GM23248 (cell line): ENCODE data around the gene FUOM. TPM values are rescaled to one million over a fixed set of nuclear protein-coding genes. Genes with fewer than 3 reads are reported as not detected.

Source experiments
- DNase-seq: peaks from one replicate; pipeline ENCODE4 v3.0.0-alpha.2; 2015
- H2AFZ ChIP-seq: fragments of 200-600 bp; sonication (generic); 2 replicates; pipeline ENCODE4 v1.6.1; 2016; ENCODE audit warnings: antibody characterized with exemption
- H3F3A ChIP-seq: fragments of 200-600 bp; sonication (generic); 2 replicates; pipeline ENCODE4 v1.6.1; 2016; ENCODE audit warnings: mild to moderate bottlenecking, antibody characterized with exemption, mixed run types; ENCODE audit not compliant: insufficient read depth
- H3K27ac ChIP-seq: fragments of 200-600 bp; sonication (generic); 2 replicates; pipeline ENCODE4 v1.5.1; 2016; ENCODE audit warnings: mild to moderate bottlenecking
- H3K27me3 ChIP-seq: fragments of 200-600 bp; sonication (generic); replicated peaks from 2 replicates; pipeline ENCODE4 v1.6.1; 2016; ENCODE audit warnings: mild to moderate bottlenecking; ENCODE audit not compliant: insufficient read depth
- H3K36me3 ChIP-seq: fragments of 200-600 bp; sonication (generic); 2 replicates; pipeline ENCODE4 v1.6.1; 2016; ENCODE audit warnings: low read depth, mild to moderate bottlenecking
- H3K4me1 ChIP-seq: fragments of 200-600 bp; sonication (generic); 2 replicates; pipeline ENCODE4 v1.6.1; 2016; ENCODE audit warnings: mild to moderate bottlenecking; ENCODE audit not compliant: insufficient read depth
- H3K4me2 ChIP-seq: fragments of 200-600 bp; sonication (generic); one replicate; pipeline ENCODE4 v1.6.1; 2016; ENCODE audit warnings: mild to moderate bottlenecking; ENCODE audit not compliant: unreplicated experiment
- H3K4me3 ChIP-seq: fragments of 200-600 bp; sonication (generic); 2 replicates; pipeline ENCODE4 v1.5.1; 2016; ENCODE audit warnings: mild to moderate bottlenecking
- H3K79me2 ChIP-seq: fragments of 200-600 bp; sonication (generic); 2 replicates; pipeline ENCODE4 v1.6.1; 2016; ENCODE audit warnings: mild to moderate bottlenecking; ENCODE audit not compliant: insufficient read depth
- H3K9ac ChIP-seq: fragments of 200-600 bp; sonication (generic); 2 replicates; pipeline ENCODE4 v1.6.1; 2016; ENCODE audit warnings: mild to moderate bottlenecking
- H3K9me2 ChIP-seq: fragments of 200-600 bp; sonication (generic); 2 replicates; pipeline ENCODE4 v1.6.1; 2016; ENCODE audit warnings: mixed run types, mild to moderate bottlenecking, moderate library complexity; ENCODE audit not compliant: insufficient read depth
- H3K9me3 ChIP-seq: fragments of 200-600 bp; sonication (generic); one replicate; pipeline ENCODE4 v1.6.1; 2017; ENCODE audit warnings: low read depth
- H4K20me1 ChIP-seq: fragments of 200-600 bp; sonication (generic); 2 replicates; pipeline ENCODE4 v1.6.0; 2016; ENCODE audit not compliant: insufficient read depth
- EZH2 ChIP-seq: fragments of 200-600 bp; sonication (generic); IDR thresholded peaks from 2 replicates; pipeline ENCODE4 v1.6.1; 2018; ENCODE audit warnings: antibody characterized with exemption, mild to moderate bottlenecking; ENCODE audit not compliant: insufficient read depth, poor library complexity, severe bottlenecking
- EZH2phosphoT487 ChIP-seq: fragments of 200-600 bp; sonication (generic); IDR thresholded peaks from 2 replicates; pipeline ENCODE4 v1.6.1; 2018; ENCODE audit warnings: antibody characterized with exemption, moderate library complexity, mild to moderate bottlenecking, low read depth; ENCODE audit not compliant: insufficient read depth
- WGBS, 2 experiments: methylation state at CpG; one replicate each; pipeline ENCODE4 v1.1.6; 2015 to 2017; ENCODE audit warnings: low lambda C conversion rate in 2 of 2, low coverage in 1 of 2; ENCODE audit errors: missing lambda C conversion rate in 2 of 2; 5-methylcytosine and 5-hydroxymethylcytosine counted together
- in situ Hi-C: fragments of 300-500 bp; cut with MboI; formaldehyde crosslinking; loops from 2 replicates; pipeline ENCODE4 v1.15.0; 2020
- polyA plus RNA-seq: library from polyadenylated mRNA; unstranded; fragments of >200 nt; fragmentation: Nextera tagmentation; extraction: Ambion mirVana; gene quantifications from 2 replicates; pipeline ENCODE4 v1.2.1, GENCODE V29; 2016
- total RNA-seq: library from RNA; depleted of rRNA; stranded (reverse); fragments of >200 nt; shearing (Covaris generic); gene quantifications from 2 replicates; pipeline ENCODE4 v1.2.3, GENCODE V29; 2014

Gene FUOM
- total and polyA plus RNA-seq, 2 experiments from 2014 or later = 21.5 to 24.5 TPM

DNA sequence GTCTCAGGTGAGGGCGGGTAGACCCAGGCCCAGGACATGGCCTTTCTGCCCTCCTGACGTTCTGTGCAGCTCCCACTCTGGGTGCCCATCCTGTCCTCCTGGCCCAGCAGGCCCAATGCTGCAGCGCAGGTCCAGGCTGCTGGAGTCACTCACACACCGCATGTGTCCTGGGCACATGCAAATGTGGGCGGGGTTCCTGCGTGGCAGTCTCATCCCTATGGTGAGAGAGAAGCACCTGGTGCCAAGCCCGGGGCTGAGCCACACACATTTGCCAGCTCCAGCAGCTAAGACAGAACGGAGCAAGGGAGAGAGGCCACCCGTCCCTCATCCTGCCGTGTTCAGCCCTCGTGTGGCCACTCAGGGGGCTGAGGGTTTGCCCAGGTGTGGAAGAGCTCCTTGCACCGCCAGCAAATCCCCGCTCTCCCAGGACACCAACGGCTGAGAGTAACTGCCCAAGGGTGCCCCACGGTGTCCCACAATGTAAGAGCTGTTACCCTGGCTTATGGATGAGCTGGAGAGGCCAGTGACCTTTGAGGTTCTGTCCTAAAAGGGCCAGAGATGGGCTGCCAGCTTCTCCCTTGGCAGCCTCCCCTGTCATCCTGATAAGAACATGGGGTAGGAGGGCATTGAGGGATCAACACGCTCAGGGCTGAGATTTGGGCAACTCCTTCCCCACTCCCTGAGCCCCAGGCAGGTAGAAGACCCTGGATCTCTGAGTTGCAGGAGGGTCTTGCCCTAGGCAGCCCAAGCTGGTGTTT lies 4.4 kb downstream of the FUOM start:
- no peak overlapping the region for H3K9ac ChIP-seq
- no peaks in the 10 kb centered on the region for H3K4me1 ChIP-seq
- no peaks in the 10 kb centered on the region for H3K9me2 ChIP-seq
- no peak for DNase-seq
- H3K4me3 ChIP-seq = no peak overlapping the region
- no peak overlapping the region for H3K27ac ChIP-seq
- no peaks in the 10 kb centered on the region for H3K36me3 ChIP-seq
- H3K79me2 ChIP-seq = no peaks in the 10 kb centered on the region
- WGBS, 2 experiments = 56 to 61% methylated on average over 15 to 16 of the region's 16 CpGs
- H3K4me2 ChIP-seq = no peak overlapping the region
- no peaks in the 10 kb centered on the region for H3K27me3 ChIP-seq
- H3K9me3 ChIP-seq = no peaks in the 10 kb centered on the region
- no peak for TF ChIP-seq EZH2
- no peak for TF ChIP-seq EZH2phosphoT487
- no peak overlapping the region for H2AFZ ChIP-seq
- no peaks in the 10 kb centered on the region for H3F3A ChIP-seq
- in situ Hi-C loops = no loop called here
- H4K20me1 ChIP-seq = no peaks in the 10 kb centered on the region

DNA sequence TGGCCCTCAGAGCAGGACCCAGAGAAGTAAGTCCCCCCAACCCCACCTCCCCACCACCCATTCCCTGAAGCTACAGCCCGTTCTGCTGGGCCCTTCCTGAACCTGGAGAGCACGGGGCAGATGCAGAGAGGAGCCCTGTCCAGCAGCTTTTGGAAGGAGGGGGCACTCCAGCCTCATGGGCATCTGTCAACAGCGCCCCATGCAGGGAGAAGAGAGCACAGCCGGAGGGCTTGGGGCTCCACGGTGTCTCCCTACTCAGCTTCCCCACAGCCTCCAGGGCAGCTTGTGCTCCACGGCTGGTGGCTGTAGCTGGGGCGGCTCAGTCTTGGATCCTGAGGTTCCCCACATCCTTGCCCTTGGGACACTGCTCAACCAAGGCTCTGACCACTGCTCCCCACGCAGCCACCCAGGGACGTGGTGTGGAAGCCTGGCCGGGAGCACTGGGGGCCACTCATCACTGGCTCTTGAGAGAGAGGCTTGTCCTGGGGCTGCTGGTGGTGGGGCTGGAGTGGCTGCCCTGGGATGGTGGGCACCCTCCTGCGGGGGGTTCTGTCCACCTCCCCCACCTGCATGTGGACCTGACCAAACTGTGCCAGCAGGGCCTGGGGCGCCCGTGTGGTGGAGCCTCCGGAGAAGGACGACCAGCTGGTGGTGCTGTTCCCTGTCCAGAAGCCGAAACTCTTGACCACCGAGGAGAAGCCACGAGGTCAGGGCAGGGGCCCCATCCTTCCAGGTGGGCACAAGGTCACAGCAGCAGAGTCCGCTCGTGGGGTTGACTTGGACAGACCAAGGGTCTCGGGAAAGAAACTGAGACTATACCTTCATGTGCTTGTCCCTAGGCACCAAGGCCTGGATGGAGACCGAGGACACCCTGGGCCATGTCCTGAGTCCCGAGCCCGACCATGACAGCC lies 6.2 kb downstream of the FUOM start:
- Histone ChIP-seq H3K27me3 (no peaks in the 10 kb centered on the region), H3K27ac (no peak overlapping the region), H3K4me2 (no peak overlapping the region), H3K9ac (no peak overlapping the region), H3K9me2 (no peaks in the 10 kb centered on the region), H3K79me2 (no peaks in the 10 kb centered on the region), H4K20me1 (no peaks in the 10 kb centered on the region), H3K36me3 (no peaks in the 10 kb centered on the region), H3K4me3 (no peak overlapping the region), H3K9me3 (no peaks in the 10 kb centered on the region), H3F3A (no peaks in the 10 kb centered on the region), H3K4me1 (no peaks in the 10 kb centered on the region), H2AFZ (no peak overlapping the region)
- in situ Hi-C loops = no loop called here
- TF ChIP-seq EZH2 (no peak), EZH2phosphoT487 (no peak)
- WGBS, 2 experiments = 63 to 69% methylated on average over 22 to 24 of the region's 24 CpGs
- DNase-seq = no peak

DNA sequence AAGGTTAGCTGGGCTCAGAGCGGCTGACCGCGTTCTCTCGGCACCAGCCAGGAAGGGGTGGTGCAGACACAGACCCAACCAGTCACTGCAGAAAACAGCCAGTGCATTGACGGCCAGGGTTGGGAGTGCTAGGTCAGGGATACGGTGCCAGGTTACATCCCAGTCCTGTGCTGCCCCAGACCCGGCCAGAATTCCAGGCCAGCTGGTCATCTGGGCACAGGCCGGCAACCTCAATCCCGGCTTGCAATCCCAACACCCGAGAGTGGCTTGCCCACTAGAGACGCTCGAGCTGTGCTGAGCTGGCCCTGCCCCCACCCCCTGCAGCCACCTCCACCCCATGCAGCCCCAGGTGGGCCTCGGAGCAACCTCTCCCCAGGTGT lies 6.9 kb downstream of the FUOM start:
- Histone ChIP-seq H2AFZ (no peak overlapping the region), H3K9ac (no peak overlapping the region), H3K9me2 (no peaks in the 10 kb centered on the region), H3K27me3 (0 out of 2 replicates have a peak, but pooled peaks cover 3% of the 10 kb centered on the region), H3K27ac (no peak overlapping the region), H3K36me3 (no peaks in the 10 kb centered on the region), H3K4me3 (no peak overlapping the region), H3F3A (no peaks in the 10 kb centered on the region), H3K79me2 (no peaks in the 10 kb centered on the region), H3K4me2 (no peak overlapping the region), H4K20me1 (no peaks in the 10 kb centered on the region), H3K9me3 (no peaks in the 10 kb centered on the region), H3K4me1 (no peaks in the 10 kb centered on the region)
- in situ Hi-C loops = no loop called here
- no peak for TF ChIP-seq EZH2
- no peak for TF ChIP-seq EZH2phosphoT487
- no peak for DNase-seq
- WGBS, 2 experiments = 24 to 27% methylated on average over 11 of the region's 13 CpGs

DNA sequence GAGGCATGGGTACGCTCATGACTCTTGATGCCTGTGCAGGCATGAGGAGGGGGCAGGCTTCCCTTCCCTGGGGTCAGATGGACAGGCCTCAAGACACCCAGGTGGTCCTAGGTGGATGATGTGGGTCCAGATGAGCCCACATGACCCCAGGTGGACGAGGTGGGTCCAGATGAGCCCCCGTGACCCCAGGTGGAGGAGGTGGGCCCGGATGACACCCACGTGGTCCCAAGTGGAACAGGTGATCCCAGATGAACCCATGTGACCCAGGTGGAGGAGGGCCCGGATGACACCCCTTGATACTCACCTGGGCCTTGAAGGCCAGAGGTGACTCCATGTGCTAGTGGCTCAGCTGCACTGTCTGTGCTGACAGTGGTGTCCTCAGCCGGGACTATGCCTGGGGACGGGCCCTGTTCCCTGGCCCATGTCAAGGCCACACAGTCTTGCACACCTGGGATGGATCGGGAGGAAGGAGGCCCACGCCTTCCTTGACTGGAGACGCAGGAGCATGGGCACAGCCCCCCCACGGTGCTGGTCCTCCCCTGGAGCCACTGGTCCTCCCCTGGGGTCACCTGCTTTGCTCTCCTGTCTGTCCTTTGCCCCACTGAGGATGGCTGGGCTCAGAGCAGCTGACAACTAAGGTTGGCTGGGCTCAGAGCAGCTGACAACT lies 7.4 kb downstream of the FUOM start:
- Histone ChIP-seq H3K9me2 (no peaks in the 10 kb centered on the region), H3K4me3 (no peak overlapping the region), H4K20me1 (no peaks in the 10 kb centered on the region), H3K27ac (no peak overlapping the region), H3K9me3 (no peaks in the 10 kb centered on the region), H3K4me1 (no peaks in the 10 kb centered on the region), H3F3A (no peaks in the 10 kb centered on the region), H3K4me2 (no peak overlapping the region), H3K9ac (no peak overlapping the region), H2AFZ (no peak overlapping the region), H3K27me3 (0 out of 2 replicates have a peak, but pooled peaks cover 6% of the 10 kb centered on the region), H3K79me2 (no peaks in the 10 kb centered on the region), H3K36me3 (no peaks in the 10 kb centered on the region)
- no peak for DNase-seq
- TF ChIP-seq EZH2 = no peak
- no peak for TF ChIP-seq EZH2phosphoT487
- in situ Hi-C loops = no loop called here
- 62 to 69% methylated on average over 11 to 12 of the region's 12 CpGs for WGBS, 2 experiments
